ENCODE measurements around the gene ERN2.

The ERN2 gene

GRCh38 chr16:23640615-23640930 is 72.4 kb downstream of the ERN2 start:
- no peak for DNase-seq (ENCODE audit: low read depth, low spot score)
